HG03139 (cell line): ENCODE results near the gene AP1M1.

Experiments used
- ATAC-seq: cut with Tn5 transposase; IDR thresholded peaks from one replicate; pipeline ENCODE4 v1.9.1; 2021; ENCODE audit not compliant: unreplicated experiment

AP1M1 gene

DNA sequence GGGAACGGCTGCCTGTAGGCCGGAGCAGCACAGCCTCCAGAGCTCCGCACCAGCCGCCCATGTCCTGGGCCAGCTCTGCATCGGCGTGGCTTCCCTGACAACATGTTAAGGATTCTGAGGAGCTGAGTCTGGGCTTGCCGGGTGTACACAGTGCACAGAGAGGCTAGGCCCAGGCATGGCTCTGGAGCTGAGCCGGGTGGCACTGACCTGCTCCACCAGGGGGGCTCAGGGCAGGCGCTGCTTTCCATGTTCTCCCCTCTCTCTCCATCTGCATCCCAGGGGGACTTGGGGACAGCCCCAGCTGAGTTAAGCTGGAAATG lies 31.6 kb downstream of the AP1M1 start:
- ATAC-seq = no peak

DNA sequence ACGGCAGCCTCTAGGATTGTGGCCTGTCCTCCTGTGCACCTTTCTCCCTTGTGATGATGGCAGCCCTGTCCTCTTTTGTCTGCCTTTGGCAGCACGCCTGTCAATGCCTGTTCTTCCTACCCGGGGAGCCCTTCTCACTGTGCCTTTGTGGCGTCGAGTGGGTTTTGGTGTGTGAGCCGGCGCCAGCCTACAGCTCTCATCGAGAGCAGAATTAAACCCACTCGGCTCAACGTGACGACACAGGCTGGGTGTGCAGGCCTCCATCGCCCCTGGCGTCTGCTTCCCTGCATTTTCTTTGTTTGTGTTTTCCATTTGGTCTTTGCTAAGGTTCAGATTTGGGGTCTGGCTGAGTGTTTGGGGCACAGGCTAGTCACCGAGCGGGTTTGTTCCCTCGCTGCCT lies 34.4 kb downstream of the AP1M1 start:
- ATAC-seq = no peak

DNA sequence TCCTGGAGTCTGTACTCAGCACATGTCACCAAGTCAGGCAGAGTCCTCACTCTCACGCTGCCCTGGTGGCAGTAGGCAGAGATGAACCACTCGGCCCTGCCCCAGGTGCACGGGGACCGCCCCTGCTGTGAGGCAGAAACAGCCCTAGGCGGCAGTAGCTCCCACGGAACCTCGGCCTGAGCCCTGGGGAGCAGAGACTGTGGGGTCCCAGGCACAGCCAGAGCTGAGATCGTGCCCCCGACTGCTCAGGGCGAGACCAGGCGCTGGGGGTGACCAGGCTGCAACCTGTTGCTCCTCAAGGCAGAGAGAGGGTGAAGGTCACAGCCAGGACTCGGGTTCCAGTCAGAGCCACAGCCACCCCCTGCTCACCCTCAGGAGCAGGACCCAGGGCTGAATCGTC lies 34.9 kb downstream of the AP1M1 start:
- no peak for ATAC-seq

DNA sequence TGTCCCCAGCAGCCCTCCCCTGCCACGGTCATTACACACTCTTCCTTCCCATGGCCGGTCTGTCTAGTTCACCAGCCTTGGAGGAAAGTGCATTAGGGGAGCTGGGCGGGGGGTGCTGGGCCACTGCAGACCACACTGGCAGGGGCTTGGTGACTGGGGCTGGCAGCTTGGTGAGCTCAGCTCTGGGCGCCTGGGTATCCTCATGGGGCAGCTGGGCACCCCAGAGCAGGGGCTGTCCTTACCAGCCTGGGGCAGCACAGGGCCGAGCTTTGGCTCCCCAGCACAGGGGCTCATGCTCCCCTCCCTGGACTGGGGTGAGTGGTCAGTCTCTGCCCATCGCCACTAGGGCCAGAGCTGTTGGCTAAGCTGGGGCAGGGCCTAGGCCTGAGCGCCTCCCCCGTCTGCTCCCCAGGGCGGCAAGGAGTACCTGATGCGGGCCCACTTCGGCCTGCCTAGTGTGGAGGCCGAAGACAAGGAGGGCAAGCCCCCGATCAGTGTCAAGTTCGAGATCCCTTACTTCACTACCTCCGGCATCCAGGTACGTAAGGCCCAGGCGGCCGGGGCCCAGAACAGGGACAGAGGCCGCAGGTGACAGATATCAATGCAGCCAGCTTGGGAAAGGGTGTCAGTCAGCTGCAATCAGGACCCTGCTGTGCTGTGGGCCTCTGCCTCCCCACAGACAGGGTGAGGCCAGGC lies 35.5 kb downstream of the AP1M1 start:
- no peak for ATAC-seq

DNA sequence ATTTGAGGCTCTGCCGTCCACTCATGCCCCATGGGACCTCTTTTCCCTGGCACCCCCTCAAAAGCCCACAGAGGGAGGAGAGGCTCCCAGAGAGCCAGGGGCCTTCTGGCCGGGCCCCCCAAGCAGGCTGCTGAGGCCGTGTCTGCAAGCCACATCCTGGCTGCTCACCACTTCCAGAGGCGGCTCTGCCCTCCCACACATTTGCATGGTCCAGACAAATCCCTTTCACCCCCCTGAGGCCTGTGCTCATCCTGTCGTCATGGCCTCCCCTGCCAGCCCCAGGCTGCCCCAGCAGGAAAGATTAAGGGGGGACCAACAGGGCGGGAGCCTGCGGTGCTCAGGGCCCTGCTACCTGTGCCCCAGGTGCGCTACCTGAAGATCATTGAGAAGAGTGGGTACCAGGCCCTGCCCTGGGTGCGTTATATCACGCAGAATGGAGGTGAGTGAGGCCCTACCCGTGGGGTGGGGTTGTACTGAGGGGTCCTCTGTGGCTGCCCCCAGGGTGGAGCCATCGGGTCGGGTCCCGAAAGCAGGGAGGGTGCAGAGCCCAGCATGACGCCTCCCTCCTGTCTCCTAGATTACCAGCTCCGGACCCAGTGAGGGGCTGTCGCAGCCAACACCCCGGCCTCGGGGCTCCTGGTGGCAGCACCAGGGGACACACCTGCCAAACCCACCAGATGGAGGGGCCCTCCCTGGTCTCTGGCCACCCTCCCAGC lies 36.3 kb downstream of the AP1M1 start:
- no peak for ATAC-seq

DNA sequence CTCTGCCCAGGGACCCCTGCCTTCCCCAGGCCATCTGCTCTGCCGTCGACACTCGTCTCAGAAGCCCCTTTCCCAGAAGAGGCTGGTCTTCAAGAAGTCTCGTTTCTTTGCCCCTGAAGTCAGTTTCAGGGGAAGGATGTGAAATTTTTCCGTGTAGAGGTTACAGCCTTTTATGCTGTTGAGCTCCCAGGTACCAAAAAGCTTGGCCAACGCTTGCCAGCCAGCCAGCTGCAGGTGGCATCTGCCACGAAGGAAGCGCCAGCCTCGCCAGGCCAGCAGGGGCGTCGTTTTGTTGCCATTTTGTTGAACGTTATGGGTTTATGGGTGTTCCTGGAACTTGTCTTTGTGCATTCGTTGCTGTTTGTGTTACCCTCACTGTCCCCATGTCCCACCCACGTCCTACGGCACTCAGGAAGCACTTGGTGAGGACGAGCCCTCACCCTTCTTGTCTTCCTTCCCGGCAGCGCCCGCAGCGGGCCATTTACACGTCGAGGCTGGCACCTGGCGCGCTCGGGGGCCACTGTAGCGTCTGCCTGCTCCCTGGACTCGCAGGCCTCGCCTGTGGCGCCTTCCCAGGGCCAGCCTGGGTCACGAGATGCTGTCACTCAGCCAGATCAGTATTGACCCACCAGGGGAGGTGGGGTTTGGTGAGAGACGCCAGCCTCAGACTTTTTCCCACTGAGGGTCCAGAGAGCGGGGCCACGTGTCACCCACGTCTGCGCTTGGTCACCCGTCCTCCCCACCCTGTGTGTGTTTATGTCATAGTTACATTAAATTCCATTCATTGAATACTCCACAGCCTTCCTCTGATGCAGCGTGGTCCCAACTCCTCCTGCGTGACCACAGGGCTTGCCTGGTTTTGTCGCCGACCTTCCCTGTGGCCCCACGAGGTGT lies 37.1 kb downstream of the AP1M1 start:
- no peak for ATAC-seq

DNA sequence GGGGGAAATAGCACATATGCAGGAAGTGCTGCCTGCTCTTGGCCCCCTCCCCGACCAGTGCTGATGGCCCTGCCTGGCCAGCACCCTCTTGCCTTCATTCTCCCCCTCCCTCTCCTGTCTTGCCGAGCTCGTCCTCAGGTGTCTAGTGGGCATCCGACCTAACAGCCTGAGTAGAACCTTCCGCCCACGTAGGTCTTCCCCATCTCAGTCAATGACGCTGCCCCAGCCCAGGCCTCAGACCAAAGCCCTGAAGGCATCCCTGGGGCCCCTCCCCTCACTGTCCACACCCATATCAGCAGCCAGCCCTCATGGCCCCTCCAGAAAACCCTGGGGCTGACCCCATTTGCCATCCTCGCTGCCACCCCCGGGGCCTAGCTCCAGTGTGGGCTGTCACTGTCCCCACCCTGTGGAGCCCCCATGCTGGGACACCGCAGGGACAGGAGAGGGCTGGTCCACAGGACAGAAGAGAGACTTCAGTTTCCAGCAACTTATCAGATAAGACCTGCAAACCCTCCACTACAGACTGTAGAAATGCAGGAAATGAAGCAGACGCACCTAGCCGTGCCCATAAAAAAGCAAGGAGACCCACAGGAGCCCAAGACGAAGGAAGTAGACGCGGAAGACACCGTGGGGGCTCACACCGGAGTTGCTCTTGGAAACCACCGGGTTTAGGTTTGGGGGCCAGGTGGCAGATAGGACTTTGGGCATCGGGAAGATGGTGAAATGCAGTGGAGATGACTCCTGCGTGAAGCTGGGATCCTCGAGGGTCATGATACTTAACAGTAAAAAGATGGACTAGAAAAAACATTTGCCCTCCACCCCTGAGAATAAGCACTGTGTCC lies 38.3 kb downstream of the AP1M1 start:
- ATAC-seq = no peak

DNA sequence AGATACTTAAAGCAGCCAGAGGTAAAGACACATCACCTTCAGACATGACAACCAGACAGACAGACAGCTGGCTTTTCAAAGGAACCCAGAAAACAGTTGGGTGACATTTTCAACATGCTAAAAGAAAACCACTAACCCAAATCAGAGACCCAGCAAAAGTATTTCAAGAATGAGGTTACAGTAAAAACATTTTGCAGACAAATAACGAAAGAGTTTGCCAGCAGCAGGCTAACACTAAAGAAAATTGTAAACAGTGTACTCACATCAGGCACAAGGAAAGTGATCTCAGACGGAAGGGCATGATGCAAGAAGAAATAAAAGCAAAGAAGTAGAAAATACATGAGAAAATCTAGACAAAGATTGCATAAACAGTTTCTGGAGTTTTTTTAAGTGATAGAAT lies 46.4 kb downstream of the AP1M1 start:
- ATAC-seq = no peak

DNA sequence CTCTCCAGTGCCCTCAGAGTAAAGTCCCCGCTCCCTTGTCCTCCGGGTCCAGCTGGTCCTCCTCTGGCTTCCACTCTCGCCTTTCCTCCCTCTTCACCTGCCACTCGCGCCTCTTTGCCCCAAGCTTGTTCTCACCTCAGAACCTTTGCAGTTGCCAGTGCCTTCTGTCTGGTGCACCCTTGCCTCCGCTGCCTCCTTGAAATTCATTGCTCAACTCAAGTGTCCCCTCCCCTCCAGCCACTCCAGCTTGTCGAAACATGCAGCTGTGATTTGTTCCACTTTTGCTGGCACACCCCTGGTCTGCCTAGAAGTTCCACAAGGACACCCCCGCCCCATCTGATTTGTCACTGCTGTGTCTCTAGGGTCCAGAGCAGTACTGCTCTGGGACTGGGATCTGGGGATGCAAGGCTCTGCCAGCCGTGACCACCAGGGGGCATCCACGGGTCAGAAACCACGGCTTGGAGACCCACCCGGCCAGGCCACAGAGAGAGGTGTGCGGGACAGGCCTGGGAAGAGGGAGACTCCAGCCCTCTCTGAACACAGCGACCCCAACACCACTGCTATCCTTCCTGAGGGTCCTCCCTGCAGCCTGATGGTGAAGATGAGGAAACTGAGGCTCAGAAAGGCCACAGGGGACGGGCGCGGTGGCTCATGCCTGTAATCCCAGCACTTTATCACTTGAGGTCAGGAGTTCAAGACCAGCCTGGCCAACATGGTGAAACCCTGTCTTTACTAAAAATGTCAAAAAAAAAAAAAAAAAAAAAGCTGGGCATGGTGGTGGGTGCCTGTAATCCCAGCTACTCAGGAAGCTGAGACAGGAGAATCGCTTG lies 49.9 kb downstream of the AP1M1 start:
- ATAC-seq = no peak

DNA sequence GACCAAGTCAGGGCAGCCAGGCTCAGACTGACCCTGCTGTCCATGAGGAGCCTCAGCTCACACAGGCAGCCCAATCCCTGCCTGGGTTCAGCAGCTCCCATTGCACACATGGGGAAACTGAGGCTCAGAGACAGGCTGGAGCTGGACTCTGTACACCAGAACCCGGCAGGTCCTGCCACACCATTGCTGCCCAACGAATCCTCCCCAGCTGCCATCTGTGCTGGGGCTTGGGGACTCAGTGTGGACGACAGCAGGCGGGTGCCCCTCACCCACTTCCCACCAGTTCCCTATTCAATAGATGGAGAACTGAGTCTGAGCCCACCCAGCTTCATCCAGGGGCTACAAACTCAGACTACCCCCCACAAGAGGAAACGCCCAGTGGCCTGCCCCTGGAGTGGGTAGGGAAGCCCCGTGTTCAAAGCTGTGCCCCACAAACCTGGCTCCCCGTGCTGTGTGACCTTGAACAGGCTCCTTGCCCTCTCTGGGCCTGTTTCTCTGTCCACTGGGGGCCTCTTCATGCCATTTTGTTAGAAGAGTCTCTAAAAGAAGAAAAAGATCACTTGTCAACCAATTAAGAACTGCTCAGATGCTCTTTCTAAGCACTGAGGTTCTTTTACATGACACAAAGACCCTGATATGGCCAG lies 50.8 kb downstream of the AP1M1 start:
- ATAC-seq = no peak

DNA sequence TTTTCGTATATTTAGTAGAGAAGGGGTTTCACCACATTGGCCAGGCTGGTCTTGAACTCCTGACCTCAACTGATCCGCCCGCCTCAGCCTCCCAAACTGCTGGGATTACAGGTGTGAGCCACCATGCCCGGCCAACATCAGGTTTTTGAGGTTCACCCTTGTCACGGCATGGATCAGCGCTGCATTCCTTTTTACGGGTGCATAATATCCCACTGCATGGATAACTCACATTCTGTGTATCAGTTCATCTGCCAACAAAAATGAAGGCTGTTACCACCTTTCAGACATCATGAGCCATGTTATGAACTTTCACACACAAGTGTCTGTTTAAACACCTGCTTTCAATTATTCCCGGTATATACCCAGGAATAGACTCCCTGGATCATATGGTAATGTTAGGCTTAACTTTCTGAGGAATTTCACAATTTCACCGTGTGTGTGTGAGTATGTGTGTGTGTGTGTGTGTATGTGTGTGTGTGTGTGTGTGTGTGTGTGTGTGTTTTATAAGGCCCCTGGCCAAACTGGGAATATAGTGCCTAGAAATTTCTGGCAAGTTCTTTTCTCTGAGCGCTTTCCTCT lies 52.2 kb downstream of the AP1M1 start:
- no peak for ATAC-seq

DNA sequence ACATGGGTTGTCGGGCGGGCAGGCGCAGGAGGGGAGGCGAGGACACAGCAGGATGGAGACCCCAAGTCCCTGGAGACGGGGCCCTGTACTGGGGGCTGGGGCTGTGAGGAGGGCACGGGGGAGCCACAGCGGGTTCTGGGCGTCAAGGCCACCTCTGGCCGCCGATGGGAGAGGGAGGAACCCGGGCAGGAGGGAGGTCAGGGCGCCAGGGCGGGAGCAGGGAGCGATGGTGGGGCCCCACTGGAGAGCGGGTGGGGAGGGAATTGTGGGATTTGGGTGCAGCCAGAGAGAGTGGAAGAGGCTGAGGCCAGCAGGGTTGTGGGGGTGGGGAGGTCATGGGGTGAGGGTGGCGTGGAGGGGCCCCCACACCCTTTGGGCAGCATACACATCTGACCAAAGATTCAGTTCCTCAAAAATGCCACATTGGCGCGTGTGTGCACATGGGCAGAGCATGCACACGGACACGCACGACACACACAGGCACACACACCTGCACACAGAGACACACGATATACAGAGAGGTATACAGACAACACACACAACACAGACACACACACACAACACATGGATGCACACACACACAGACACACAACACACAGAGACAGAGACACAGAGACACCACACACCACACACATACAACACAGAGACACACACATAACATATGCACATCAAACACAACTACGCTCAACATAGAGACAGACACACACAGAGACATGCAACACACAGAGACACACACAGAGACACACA lies 54.9 kb downstream of the AP1M1 start:
- no peak for ATAC-seq

DNA sequence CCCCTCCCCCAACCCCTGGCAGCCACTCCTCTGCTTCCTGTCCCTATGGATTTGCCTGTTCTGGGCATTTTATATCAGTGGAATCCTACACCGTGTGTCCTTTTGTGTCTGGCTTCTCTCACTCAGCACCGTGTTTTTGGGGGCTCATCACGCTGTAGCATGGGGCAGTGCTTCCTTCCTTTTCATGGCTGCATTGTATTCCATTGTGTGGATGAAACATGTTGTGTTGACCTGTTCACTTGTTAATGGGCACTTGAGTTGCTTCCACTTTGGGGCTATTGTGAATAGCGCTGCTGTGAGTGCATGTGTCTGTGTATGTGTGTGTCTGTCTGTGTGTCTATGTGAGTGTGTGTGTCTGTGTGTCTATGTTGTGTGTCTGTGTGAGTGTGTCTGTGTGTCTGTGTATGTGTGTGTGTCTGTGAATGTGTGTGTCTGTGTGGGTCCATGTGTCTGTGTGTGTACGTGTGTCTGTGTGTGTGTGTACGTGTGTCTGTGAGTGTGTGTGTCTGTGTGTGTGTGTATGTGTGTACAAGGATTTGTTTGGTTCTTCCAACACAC lies 57.2 kb downstream of the AP1M1 start:
- ATAC-seq = no peak

DNA sequence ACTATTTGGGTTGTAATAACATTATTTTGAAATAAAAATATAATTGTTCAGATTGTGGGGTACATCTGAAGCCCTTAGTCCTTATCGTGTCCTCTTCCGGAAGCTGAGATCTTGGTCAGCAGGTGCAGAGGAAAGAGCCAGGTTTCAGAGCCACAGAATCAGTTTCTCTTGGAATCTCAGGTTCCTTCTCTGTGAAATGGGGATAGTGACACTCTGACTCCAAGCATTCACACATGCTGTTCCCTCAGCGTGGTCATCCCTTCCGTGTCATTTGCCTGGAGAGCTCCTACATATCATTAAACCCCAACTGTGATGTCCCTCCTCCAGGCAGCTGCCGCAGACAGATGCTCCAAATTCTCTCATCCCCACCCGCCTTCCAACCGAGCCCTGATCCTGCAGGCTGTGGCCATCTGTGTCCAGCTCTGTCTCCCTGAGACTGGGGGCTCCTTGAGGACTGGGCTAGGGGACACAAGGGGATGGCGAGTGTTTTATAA lies 59.8 kb downstream of the AP1M1 start:
- no peak for ATAC-seq

DNA sequence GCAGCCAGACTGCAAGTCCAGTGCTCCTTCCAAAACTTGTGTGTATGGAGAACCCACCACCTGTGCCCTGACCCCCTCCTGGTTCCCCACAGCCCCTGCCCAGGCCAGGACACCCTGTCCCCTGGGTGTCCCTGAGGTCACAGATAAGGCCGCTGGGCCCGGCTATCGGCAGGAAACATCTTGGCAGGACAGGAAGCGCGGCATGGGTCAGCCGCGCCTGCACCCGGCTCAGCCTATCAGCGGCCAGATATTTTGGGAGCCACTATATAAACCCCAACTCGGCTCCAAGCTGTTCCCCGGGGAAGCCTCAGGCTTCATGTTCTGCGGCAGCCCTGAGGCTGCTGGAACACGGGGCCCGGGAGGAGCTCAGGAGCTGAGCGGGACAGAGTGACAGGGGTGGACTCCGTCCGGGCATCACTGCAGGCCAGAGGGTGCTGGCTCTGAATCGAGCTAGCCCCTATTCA lies 60.8 kb downstream of the AP1M1 start:
- no peak for ATAC-seq

DNA sequence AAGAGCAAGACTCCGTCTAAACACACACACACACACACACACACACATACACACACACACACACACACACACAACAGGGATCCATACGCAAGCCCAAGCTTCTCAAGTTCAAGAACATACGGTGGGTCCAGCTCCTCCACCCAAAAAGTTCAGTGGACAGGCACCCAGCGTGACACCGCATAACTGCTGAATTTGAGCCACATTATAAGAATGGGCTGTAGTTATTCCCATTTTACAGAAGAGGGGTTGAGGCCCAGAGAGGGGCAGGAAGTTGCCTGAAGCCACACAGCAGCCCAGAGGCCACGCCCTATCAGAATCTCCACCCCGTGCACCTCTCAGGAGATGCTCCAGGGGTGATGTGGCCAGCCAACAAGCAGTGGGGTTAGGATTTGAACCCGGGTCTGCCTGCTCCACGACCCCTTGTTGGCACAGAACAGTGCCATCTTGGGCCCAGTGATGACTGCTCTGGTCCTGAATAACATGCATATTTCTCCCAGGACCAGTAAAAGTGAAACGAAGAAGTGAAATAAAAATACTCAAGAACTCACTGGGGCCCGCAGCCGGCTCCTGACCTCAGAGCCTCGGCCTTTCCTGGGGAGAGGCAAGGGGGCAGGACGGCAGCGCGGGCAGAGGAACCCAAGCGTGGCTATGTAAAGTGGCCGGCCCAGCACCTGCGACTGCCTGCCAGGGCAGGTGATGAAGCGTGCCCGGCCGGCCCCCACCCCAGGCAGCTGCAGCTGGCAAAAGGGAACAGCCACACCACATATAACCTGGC lies 61.9 kb downstream of the AP1M1 start:
- no peak for ATAC-seq

DNA sequence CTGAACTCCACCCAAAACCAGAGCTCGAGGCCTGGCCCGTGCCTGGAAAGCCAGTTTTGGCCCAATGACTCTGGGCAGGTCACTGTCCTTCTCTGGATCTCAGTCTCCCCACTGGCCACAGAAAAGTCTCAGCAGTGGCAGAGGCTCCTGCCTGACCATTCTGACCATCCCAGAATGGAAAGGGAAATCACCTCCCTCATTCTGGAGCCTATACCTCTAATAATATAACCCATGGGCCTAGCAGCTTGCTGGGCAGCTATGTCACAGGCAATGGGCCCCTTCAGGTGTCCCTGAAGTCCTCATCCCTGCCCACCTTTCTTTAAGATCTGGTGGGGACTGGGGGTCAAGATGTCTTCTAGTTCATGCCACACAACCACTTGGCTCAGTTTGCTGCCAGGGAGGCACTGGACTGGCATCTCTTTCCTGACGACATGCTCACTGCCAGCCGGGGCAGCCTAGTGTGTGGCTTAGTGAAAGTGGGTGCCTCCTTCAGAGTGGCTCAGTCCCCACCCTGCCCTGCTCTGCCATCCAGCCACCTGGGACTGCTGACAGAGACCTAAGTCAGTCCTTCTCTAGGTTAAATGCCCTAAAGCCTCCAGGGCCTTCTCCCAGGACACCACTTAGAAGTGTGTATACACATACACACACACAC lies 62.6 kb downstream of the AP1M1 start:
- no peak for ATAC-seq
